ENCODE results near the gene HK1.

The HK1 gene

GRCh38 chr10:69418052-69418752, 139.9 kb downstream of the HK1 start:
- Histone ChIP-seq H3K9me3 (ENCODE audit: control insufficient read depth, insufficient read depth, low read depth, low read length) (no peaks in the 10 kb centered on the region), H3K36me3 (ENCODE audit: control insufficient read depth in 2 of 2, insufficient read depth in 1 of 2, low read length in 2 of 2) (no peaks in the 10 kb centered on the region), H3K4me1 (ENCODE audit: control insufficient read depth, insufficient read depth, low read length) (no peaks in the 10 kb centered on the region), H3K27ac (ENCODE audit: extremely low read depth, low read depth, low read length) (no peak overlapping the region), H3K4me3 (ENCODE audit: low read depth, low read length) (no peak overlapping the region)
- ChIA-PET CTCF (interaction anchor here (0.6 to 2.0 kb wide), 3 partner anchors 10 to 435 kb away, joined by 3 to 7 read pairs (median 4); no protein-coding TSS in a partner anchor), POLR2A (no interaction called here)
- no peak for TF ChIP-seq ZNF292 (tag by site-specific recombination; IDR thresholded peaks at IDR 0.05; ENCODE audit: borderline replicate concordance, low read depth)
- no peak for TF ChIP-seq ZNF529 (tag by site-specific recombination; IDR thresholded peaks at IDR 0.05; ENCODE audit: insufficient replicate concordance)
- no peak for TF ChIP-seq ZNF148 (tag by site-specific recombination; IDR thresholded peaks at IDR 0.05; ENCODE audit: borderline replicate concordance)
- TF ChIP-seq ZBTB17 (tag by site-specific recombination; IDR thresholded peaks at IDR 0.05) = no peak
- TF ChIP-seq HIC1 (tag by site-specific recombination; IDR thresholded peaks at IDR 0.05) = no peak
- TF ChIP-seq ZNF701 (tag by site-specific recombination; IDR thresholded peaks at IDR 0.05) = no peak
- 0 out of 2 replicates have a peak, but pooled peaks have one; percentile 45 for TF ChIP-seq OSR2 (tag by site-specific recombination; IDR thresholded peaks at IDR 0.05)
- no peak for TF ChIP-seq ZNF692 (tag by site-specific recombination; IDR thresholded peaks at IDR 0.05)

- Histone ChIP-seq H3K9me3 (ENCODE audit: control insufficient read depth, insufficient read depth, low read depth, low read length) (no peaks in the 10 kb centered on the region), H3K4me3 (ENCODE audit: low read depth, low read length) (no peak overlapping the region), H3K27ac (ENCODE audit: extremely low read depth, low read depth, low read length) (no peak overlapping the region), H3K4me1 (ENCODE audit: control insufficient read depth, insufficient read depth, low read length) (no peaks in the 10 kb centered on the region), H3K36me3 (ENCODE audit: control insufficient read depth in 2 of 2, insufficient read depth in 1 of 2, low read length in 2 of 2) (no peaks in the 10 kb centered on the region)
- TF ChIP-seq SP2 (tag by site-specific recombination; IDR thresholded peaks at IDR 0.05) = no peak
- no peak for TF ChIP-seq ZNF26 (tag by site-specific recombination; IDR thresholded peaks at IDR 0.05)
- TF ChIP-seq HOXA7 (CRISPR knock-in tag; IDR thresholded peaks at IDR 0.05; ENCODE audit: borderline replicate concordance) = no peak
- no peak for TF ChIP-seq ZNF16 (tag by site-specific recombination; IDR thresholded peaks at IDR 0.05; ENCODE audit: low read depth)
- TF ChIP-seq ZBTB26 (tag by site-specific recombination; optimal IDR thresholded peaks at IDR 0.05) = no peak
- ChIA-PET POLR2A (interaction anchor here (0.5 kb wide), 1 partner anchor 133 kb away, joined by 3 read pairs; no protein-coding TSS in a partner anchor), CTCF (interaction anchor here (0.6 to 1.0 kb wide), 5 partner anchors 16 to 436 kb away, joined by 3 to 5 read pairs (median 4); no protein-coding TSS in a partner anchor)
Measured at GRCh38 chr10:69419096-69419743, 140.9 kb downstream of the HK1 start.

Data from HEK293 (cell line).